Mammary epithelial cell (primary cell): ENCODE measurements around the gene FAM162A.

Experiments
- CTCF ChIP-seq, 2 donors: IDR thresholded peaks in 1 of 2; conservative IDR thresholded peaks in 1 of 2; 2 replicates each; pipeline ENCODE4 v1.5.1; 2011 to 2012; ENCODE audit warnings: inconsistent platforms in 2 of 2, low read length in 2 of 2, mild to moderate bottlenecking in 2 of 2, control low read depth in 1 of 2, low read depth in 1 of 2; ENCODE audit not compliant: insufficient read depth in 1 of 2; ENCODE audit errors: extremely low read depth in 1 of 2
- EZH2 ChIP-seq: IDR thresholded peaks from 2 replicates; pipeline ENCODE4 v1.6.1; 2012; ENCODE audit warnings: low read length, inconsistent platforms, borderline replicate concordance

DNA sequence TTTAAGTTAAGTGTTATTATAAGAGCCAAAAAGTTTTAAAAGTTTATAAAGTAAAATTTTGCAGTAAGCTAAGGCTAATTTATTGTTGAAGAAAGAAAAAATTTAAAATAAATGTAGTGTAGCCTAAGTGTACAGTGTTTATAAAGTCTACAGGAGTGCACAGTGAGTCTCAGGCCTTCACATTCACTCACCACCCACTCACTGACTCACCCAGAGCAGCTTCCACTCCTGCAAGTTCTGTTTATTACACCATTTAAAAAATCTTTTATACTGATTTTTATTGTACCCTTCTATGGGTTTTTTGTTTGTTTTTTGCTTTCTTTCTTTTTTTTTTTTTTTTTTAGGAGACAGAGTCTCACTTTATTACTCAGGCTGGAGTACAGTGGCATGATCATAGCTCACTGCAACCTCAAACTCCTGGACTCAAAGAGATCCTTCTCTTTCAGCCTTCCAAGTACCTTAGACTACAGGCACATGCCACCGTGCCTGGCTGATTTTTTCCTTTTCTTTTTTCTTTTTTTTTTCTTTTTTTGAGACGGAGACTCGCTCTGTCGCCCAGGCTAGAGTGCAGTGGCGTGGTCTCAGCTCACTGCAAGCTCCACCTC lies 33.1 kb upstream of the FAM162A start:
- TF ChIP-seq CTCF (conservative IDR thresholded peaks at IDR 0.05 in 1 of 2, IDR thresholded peaks at IDR 0.05 in 1 of 2; ENCODE audit: extremely low read depth in 1 of 2, insufficient read depth in 1 of 2, low read depth in 1 of 2, low read length in 2 of 2) (no peak), EZH2 (no peak)
